ENCODE results near the gene GLS2.
A peak's percentile ranks its signal among the peaks of the same experiment; 100 is the strongest.
"Not testable (repeated sequence)": the region's sequence is repeated elsewhere in the genome, so short reads cannot be mapped to it uniquely, and the experiment has no call there.

The GLS2 gene

DNA sequence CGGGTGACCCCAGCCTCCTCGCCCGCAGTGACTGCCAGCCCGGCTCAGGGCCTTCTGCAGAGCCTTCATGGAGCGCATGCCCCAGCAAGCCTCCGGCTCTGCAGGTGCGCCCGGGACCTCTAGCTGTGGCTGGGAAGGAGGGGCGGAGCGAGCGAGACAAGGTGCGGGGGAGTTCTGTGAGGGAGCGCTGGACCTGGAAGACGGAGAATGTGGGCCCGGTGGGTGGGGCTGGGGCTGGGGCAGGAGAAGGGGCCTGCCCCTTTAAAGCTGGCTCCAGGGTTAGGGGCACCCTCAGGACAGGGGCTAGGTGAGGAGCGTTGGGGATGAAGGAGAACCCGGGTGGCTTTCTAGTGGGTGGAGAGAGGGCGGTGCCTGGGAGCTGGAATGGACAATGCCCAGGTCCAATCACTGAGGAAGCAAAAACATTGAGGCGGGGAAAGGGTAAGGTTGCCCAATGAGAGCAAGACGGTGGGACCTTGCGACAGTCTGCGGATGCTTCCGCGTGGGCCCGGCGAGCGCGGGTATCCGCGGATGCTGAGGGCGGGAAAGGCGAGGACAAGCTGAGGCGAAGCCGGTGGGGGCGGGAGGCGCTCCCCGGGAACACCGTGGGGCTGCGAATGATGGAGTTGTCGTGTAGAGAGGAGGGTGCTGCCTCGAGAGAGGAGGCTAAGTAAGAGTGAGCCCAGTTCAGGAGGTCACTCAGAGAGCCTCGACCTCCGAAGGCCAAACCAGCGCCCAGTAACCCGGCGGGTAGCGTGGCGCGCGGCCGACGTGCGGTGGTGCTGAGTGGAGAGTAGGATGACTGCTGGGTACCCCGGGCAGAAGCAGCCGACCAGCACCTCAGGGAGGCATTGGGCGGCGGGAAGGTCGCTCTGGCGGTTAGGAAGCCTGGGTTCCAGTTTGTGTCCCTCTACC, at the start of gene GLS2:
TSS of gene GLS2 (minus strand) at position 121 of the 915 bp plus-strand sequence. CDS start at position 78, 43 bp downstream.
- DNase-seq (ENCODE audit: low spot score): peak; percentile 70

DNA sequence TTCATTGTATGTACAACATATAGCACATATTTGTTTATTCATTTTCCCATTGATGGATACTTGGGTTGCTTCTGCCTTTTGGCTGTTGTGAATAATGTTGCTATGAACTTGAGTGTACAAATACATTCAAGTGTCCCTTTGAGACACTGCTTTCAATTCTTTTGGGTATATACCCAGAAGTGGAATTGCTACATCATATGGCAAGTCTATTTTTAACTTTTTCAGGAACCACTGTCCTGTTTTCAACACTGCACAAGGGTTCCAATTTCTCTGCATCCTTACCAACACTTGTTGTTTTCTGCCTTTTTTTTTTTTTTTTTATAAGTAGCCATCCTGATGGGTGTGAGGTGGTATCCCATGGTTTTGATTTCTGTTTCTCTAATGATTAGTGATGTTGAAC, 49.6 kb upstream of the GLS2 start:
- DNase-seq (ENCODE audit: low spot score): no peak

DNA sequence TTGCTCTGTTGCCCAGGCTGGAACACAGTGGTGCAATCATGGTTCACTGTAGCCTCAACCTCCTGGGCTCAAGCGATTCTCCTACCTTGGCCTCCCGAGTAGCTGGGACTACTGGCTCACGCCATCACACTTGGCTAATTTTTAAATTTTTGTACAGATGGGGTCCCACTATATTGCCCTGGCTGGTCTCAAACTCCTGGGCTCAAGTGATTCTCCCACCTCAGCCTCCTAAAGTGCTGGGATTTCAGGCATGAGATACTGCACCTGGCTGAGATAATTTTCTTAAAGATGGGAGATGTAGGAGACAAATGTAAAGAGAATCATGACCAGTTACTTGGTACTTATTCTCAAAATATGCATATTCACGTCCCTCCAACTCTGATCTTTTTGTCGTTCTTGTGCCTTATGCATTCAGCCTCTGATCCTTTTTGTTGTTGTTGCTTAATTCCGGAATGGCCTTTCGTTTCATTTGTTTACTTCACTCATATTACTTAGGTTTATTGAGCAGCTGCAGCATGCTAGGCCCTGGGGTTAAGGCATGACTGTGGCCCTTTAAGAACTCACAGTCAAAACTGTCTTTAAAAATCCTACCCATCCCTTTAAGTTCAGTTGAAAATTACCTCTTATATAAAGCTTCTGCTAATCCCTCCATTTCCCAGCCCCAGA, 42.6 kb upstream of the GLS2 start:
- DNase-seq (ENCODE audit: low spot score): no peak

DNA sequence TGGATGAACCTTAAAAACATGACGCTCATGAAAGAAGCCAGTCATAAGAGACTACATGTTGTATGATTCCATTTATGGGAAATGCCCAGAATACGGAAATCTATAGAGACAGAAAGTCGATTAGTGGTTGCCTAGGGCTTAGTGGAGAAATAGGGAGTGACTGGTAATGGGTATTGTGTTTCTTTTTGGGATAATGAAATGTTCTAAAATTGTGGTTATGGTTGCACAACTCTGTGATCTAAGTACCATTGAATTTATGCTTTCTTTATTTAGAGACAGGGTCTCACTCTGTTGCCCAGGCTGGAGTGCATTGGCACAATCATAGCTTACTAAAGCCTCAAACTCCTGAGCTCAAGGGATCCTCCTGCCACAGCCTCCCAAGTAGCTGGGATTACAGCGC, 41.7 kb upstream of the GLS2 start:
- DNase-seq (ENCODE audit: low spot score): no peak

DNA sequence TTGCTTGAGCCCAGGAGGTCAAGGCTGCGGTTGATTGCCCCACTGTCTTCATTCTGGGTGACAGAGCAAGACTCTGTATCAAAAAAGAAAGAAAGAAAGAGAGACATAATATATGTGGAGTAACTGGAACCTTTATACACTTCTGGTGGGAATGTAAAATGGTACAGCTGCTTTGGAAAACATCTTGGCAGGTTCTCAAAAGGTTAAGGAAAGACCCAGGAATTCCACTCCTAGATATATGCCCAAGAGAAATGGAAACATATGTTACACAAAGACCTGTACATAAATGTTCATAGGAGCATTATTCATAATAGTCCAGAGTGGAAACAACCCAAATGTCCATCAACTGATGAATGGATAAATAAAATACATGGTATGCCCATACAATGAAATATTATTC, 40.9 kb upstream of the GLS2 start:
- no peak for DNase-seq (ENCODE audit: low spot score)

DNA sequence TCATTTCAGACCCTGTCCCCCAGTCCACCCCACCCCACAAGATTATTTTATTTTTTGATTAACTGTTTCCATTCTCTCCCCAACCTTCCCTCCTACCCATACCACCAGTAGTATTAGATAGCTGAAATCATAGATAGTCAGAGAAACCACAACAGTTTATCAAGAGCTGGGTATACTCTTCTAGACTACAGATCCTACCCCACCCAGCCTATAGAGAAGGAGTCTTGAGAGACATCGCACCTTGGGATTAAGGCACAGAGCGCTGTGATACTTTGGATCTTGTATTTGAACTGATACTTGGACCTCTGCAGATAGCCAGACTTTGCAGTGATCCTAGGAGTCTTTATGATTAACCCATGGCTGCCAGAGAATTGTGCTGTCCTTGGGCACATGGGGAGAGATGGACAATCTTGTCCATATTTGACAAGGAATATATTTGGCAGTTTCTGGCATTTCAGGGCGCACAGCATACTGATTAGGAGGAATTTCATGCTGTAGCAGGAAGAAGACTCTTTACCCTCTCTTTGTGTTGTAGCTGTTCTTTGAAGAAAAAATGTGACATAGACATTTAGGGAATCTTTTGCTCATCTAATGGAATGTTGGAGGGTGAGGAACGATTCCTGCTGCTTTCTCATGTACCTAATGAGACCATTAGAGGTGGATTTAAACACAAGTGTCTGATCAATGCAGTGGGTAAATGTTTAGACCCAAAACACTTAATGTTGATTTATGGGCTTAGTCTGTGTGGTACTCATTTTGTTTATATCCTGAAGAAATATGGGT, 34.6 kb upstream of the GLS2 start:
- DNase-seq (ENCODE audit: low spot score): no peak

DNA sequence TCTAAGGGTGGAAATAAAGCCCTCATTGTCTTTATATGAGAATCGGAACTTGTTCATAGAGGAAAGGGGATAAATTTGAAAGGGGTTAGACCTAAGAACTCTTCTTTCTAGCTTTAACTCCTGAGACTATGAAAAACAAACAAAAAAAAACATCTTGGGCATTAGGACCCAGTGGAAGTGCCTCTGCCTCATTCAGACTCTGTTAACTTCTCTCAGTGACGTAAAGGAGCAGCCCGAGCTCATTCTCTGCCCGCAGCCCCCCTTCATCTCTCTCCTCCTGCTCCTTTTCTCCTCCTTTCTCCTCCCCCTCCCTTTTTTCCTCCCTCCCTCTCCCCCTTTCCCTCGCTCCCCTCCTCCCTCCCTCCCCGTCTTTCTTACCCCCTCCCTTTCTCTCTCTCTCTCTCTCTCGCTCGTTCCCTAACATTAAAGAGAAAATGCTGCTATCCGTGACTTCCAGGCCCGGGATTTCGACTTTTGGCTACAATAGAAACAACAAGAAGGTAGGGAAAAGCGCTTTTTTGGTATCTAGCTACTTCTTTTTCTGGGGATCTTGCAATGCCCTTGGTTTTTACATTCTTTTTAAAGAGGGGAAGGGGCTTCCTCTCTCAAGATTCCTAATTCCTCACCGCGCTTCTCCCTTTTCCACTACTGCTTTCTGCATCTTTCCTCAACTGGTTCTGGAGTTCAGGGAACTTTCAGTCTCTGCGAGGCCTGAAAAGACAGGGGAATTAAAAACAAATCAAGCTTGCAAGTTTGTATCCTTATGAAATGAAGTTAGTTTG, 33.8 kb upstream of the GLS2 start, which contains the start of gene RBMS2:
TSS of gene RBMS2 (plus strand) at position 231 of the 782 bp plus-strand sequence. CDS start at position 435, 204 bp downstream.
- DNase-seq (ENCODE audit: low spot score): peak; percentile 88

DNA sequence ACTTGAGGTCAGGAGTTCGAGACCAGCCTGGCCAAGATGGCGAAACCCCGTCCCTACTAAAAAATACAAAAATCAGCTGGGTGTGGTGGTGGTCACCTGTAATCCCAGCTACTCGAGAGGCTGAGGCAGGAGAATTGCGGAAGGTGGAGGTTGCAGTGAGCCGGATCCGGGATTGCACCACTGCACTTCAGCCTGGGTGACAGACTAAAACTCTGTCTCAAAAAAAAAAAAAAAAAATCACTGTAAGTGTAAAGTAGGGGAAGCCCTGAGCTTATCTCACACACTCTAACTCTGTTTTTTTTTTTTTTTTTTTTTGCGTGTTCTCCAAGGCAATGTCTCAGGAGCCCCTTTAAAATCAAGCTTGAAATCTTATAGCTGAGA, 33.2 kb upstream of the GLS2 start:
- no peak for DNase-seq (ENCODE audit: low spot score)

DNA sequence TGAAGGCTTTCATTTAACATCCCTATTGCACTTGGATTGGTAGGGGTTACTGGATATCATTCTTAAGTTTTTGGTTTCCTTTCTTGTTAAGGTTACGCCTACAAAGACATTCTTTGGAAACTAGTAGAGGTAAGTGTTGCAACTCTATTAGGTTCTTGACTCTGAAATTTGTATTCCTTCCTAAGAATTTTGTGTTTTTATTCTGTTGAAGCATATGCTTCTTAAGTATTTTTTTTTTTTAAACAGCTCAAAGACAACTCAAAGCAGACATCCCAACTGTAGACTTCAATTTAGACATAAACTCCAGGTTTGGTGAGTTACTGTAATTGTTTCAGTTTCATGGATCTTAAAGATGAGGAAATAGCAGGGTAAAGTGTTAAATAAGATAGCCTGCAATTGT, 32.5 kb upstream of the GLS2 start:
- no peak for DNase-seq (ENCODE audit: low spot score)

DNA sequence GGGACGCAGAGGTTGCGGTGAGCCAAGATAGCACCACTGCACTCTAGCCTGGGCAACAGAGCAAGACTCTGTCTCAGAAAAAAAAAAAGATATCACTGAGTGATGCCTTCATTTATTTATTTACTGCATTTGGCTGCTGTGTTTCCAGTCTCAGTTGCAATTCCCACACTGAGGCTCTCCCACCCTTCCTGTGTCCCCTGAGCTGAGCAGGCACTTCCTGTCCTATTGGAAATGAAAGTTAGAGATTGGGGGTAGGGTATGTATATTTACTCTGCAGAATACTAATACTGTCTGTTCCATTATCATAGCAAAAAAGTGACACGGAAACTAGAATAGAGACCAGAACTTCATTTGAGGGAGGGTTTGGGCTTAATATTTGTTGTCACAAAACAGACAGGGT, 32.1 kb upstream of the GLS2 start:
- DNase-seq (ENCODE audit: low spot score): no peak

DNA sequence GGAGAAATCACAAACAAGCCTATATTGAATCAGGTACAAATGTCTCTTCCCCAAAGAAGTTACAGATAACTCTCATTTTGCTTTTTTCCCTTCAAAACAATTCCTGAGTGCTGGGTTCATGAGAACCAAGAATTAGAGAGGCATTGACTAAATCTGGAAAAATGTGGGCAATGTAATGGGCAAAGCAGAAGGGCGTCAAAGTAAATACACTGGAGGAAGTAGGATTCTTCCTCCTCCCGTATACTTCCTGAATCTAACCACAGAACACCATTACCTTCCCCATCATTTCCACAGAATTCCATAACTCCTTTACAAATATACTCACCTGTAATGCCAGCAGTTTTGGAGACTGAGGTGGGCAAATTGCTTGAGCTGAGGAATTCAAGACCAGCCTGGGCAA, 30.6 kb upstream of the GLS2 start:
- no peak for DNase-seq (ENCODE audit: low spot score)

DNA sequence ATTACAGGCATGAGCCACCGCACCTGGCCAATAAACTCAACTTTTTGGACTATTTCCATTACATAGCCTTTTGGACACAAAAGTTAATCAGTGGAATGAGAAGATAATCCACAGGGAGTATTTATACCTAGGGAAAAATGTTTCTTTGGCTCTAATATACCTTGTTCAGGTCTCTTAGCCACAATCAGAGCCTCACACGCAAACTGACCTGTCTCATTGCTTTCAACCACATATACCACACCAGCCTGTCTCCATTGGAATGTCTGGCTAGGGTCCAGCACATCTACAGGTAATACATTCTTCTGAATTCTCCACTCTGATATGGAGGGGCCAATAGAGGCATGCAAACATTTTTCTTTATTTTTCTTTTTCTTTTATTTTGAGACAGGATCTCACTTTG, 29.9 kb upstream of the GLS2 start:
- DNase-seq (ENCODE audit: low spot score): no peak

DNA sequence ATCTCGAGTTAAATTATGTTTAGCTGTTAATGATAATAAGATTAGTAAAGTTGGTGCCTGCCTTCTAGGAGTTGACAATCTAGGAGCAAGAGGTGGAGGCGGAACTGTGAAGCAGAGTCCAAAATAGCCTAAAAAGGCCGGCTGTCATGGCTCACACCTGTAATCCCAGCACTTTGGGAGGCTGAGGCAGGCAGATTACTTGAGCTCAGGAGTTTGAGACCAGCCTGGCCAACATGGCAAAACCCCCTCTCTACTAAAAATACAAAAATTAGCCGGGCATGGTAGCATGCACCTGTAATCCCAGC, 26.0 kb upstream of the GLS2 start:
- not testable (repeated sequence) for DNase-seq (ENCODE audit: low spot score)

DNA sequence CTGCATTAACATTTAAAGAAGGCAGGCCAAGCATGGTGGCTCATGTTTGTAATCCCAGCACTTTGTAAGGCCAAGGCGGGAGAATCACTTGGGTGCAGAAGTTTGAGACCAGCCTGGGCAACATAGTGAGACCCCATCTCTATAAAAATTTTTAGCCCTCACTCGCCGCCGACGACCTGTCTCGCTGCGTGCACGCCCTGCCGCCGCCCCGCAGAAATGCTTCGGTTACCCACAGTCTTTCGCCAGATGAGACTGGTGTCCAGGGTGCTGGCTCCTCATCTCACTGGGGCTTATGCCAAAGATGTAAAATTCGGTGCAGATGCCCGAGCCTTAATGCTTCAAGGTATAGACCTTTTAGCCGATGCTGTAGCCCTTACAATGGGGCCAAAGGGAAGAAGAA, 22.8 kb upstream of the GLS2 start:
- DNase-seq (ENCODE audit: low spot score): no peak

DNA sequence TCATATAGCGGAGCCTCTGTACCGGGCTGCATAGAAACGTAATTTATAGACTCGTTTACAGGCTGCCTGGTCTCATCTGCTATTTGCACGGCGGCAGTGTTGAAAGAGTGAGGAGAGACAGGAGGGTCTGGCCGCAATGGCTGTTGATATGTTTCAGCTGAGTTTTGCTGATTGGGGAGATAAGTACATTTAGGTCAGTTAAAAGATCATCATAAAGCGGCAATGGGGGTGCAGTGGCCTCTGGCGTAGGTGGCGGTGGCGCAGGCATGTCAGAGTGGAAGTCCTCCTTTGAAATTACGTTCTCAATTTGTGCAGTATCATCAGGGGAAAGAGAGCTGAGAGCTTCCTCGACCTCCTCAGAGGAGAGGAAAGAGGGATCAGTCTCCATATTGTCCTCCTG, 11.9 kb upstream of the GLS2 start:
- not testable (repeated sequence) for DNase-seq (ENCODE audit: low spot score)

DNA sequence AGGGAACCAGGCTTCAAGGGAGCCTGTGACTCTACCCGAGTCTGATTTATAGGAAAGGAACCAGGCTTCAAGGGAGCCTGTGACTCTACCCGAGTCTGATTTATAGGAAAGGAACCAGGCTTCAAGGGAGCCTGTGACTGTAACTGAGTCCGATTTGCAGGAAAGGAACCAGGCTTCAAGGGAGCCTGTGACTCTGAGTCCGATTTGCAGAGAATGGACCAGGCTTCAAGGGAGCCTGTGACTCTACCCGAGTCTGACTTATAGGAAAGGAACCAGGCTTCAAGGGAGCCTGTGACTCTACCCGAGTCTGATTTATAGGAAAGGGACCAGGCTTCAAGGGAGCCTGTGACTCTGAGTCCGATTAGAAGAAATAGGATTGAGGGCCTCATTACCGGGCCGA, 11.5 kb upstream of the GLS2 start:
- DNase-seq (ENCODE audit: low spot score): not testable (repeated sequence)

DNA sequence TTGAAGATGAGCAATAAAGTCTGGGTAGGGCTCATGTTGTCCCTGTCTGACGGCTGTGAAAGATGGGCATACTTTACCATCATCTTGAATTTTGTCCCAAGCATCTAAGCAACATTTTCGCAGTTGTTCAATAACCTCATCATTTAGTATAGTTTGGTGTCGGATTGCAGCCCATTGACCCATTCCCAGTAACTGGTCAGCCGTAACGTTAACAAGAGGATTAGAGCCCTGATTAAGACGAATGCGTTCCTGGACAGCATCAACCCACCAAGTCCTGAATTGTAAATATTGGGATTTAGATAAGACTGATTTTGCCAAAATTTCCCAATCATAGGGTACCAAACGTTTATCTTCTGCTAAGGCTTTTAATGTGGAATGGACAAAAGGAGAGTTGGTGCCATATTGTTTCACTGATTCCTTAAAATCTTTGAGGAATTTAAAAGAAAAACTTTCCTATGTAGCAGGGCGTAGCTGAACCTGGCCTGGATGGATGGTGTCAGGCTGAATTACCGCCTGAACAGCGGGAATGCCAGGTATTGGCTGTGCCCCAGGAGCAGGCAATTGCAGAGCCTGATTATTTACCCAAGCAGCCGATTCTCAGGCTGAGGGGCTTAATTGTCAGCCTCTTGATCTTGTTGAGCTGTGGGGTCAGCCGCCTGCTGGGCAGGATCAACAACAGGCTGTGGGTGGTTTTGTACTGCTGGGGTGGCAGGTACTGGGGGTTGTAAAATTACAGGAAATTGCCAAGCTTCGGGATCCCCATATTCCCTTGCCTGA, 10.4 kb upstream of the GLS2 start:
- DNase-seq (ENCODE audit: low spot score): not testable (repeated sequence)

DNA sequence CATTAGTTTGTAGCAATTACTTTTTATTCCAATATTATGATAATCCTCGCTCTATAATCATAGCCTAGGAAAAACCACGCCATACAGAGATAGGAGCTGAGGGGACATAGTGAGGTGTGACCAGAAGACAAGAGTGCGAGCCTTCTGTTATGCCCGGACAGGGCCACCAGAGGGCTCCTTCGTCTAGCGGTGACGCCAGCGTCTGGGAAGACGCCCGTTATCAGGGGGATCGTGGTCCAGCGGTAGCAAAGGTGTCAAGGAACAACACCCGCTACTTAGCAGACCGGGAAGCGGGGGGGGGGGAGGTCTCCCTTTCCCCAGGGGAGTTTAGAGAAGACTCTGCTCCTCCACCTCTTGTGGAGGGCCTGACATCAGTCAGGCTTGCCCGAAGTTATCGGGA, 8.7 kb upstream of the GLS2 start:
- peak; percentile 28 for DNase-seq (ENCODE audit: low spot score)

DNA sequence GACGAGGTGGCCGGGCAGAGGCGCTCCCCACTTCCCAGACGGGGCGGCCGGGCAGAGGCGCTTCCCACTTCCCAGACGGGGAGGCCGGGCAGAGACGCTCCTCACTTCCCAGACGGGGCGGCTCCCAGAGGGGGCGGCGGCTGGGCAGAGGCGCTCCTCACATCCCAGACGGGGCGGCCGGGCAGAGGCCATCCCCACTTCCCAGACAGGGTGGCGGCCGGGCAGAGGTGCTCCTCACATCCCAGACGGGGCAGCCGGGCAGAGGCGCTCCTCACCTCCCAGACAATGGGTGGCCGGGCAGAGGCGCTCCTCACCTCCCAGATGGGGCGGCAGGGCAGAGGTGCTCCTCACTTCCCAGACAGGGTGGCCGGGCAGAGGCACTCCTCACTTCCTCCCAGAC, 6.5 kb upstream of the GLS2 start:
- DNase-seq (ENCODE audit: low spot score): not testable (repeated sequence)

DNA sequence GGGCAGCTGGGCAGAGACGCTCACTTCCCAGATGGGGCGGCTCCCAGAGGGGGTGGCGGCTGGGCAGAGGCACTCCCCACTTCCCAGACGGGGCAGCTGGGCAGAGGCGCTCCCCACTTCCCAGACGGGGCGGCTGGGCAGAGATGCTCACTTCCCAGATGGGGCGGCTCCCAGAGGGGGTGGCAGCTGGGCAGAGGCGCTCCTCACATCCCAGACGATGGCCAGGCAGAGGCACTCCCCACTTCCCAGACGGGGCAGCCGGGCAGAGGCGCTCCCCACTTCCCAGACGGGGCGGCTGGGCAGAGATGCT, 6.1 kb upstream of the GLS2 start:
- not testable (repeated sequence) for DNase-seq (ENCODE audit: low spot score)

DNA sequence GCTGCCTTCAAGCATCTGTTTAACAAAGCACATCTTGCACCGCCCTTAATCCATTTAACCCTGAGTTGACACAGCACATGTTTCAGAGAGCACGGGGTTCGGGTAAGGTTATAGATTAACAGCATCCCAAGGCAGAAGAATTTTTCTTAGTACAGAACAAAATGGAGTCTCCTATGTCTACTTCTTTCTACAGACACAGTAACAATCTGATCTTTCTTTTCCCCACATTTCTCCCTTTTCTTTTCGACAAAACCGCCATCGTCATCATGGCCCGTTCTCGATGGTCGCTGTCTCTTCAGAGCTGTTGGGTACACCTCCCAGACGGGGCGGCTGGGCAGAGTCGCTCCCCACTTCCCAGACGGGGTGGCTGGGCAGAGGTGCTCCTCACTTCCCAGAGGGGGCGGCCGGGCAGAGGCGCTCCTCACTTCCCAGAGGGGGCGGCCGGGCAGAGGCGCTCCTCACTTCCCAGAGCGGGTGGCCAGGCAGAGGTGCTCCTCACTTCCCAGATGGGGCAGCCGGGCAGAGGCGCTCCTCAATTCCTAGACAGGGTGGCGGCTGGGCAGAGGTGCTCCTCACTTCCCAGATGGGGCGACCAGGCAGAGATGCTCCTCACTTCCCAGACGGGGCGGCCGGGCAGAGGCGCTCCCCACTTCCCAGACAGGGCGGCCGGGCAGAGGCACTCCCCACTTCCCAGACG, 5.6 kb upstream of the GLS2 start:
- not testable (repeated sequence) for DNase-seq (ENCODE audit: low spot score)
